LNCaP clone FGC (cell line): ENCODE results near the gene SLC17A7.

Experiments
- DNase-seq: peaks from one replicate; pipeline ENCODE4 v3.0.0-alpha.2; 2011; ENCODE audit warnings: low read depth
- H3K4me3 ChIP-seq: 2 replicates; pipeline ENCODE4 v1.5.1; 2011; ENCODE audit warnings: mild to moderate bottlenecking, low read depth, low read length, control low read depth
- CTCF ChIP-seq: IDR thresholded peaks from 2 replicates; pipeline ENCODE4 v1.5.1; 2012; ENCODE audit warnings: mild to moderate bottlenecking; ENCODE audit not compliant: control insufficient read depth, insufficient read depth; ENCODE audit errors: extremely low read depth

Gene SLC17A7

GRCh38 chr19:49383599-49383998, 57.7 kb downstream of the SLC17A7 start:
- DNase-seq, result no peak
- H3K4me3 ChIP-seq, result no peak overlapping the region
- no peak for TF ChIP-seq CTCF

GRCh38 chr19:49382639-49383038, 58.7 kb downstream of the SLC17A7 start:
- no peak overlapping the region for H3K4me3 ChIP-seq
- DNase-seq, result no peak
- TF ChIP-seq CTCF, result no peak

GRCh38 chr19:49380391-49380790, 60.9 kb downstream of the SLC17A7 start:
- DNase-seq, result no peak
- no peak overlapping the region for H3K4me3 ChIP-seq
- TF ChIP-seq CTCF, result no peak
